Gastrocnemius medialis (tissue), 4 donors: ENCODE results near the gene SHQ1.

Source experiments
- POLR2A ChIP-seq, 2 donors: fragments of 450-650 bp; IDR thresholded peaks; one replicate each; pipeline ENCODE4 v1.6.1; 2017; ENCODE audit warnings: antibody characterized with exemption in 2 of 2, mild to moderate bottlenecking in 2 of 2, moderate library complexity in 2 of 2
- TF ChIP-seq, protein P1 (sequence below), 5 experiments: fragments of 450-650 bp in 3 of 5; fragments of 200-600 bp in 2 of 5; sonication (generic) in 2 of 5; IDR thresholded peaks in 4 of 5; conservative IDR thresholded peaks in 1 of 5; 1 replicate in 4 of 5; 2 replicates in 1 of 5; pipeline ENCODE4 v1.5.1; 2016 to 2019; ENCODE audit warnings: antibody characterized with exemption in 5 of 5, mild to moderate bottlenecking in 3 of 5, moderate library complexity in 3 of 5

GRCh38 chr3:72746430-72747411 lies 101.5 kb downstream of the SHQ1 start:
- TF ChIP-seq, protein P1, sequence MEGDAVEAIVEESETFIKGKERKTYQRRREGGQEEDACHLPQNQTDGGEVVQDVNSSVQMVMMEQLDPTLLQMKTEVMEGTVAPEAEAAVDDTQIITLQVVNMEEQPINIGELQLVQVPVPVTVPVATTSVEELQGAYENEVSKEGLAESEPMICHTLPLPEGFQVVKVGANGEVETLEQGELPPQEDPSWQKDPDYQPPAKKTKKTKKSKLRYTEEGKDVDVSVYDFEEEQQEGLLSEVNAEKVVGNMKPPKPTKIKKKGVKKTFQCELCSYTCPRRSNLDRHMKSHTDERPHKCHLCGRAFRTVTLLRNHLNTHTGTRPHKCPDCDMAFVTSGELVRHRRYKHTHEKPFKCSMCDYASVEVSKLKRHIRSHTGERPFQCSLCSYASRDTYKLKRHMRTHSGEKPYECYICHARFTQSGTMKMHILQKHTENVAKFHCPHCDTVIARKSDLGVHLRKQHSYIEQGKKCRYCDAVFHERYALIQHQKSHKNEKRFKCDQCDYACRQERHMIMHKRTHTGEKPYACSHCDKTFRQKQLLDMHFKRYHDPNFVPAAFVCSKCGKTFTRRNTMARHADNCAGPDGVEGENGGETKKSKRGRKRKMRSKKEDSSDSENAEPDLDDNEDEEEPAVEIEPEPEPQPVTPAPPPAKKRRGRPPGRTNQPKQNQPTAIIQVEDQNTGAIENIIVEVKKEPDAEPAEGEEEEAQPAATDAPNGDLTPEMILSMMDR (IDR thresholded peaks at IDR 0.05 in 4 of 5, conservative IDR thresholded peaks at IDR 0.05 in 1 of 5): no peak
- no peak for TF ChIP-seq POLR2A (IDR thresholded peaks at IDR 0.05)
